Measurements from ENCODE around the gene CCDC88A.

Gene CCDC88A

GRCh38 chr2:55431982-55432627 lies 12.4 kb upstream of the CCDC88A start:
- H3K27me3 Mint-ChIP-seq = no peaks in the 10 kb centered on the region
- H3K27ac Mint-ChIP-seq = no peak overlapping the region
- DNase-seq = no peak
- no peaks in the 10 kb centered on the region for H3K36me3 Mint-ChIP-seq (ENCODE audit: low read depth)
- H3K9me3 Mint-ChIP-seq = no peaks in the 10 kb centered on the region
- H3K4me1 Mint-ChIP-seq (ENCODE audit: low read depth) = peaks cover 6% of the 10 kb centered on the region
- no peak overlapping the region for H3K4me3 Mint-ChIP-seq

- H3K4me1 Mint-ChIP-seq (ENCODE audit: low read depth) = peaks cover 6% of the 10 kb centered on the region
- H3K27ac Mint-ChIP-seq = no peak overlapping the region
- H3K36me3 Mint-ChIP-seq (ENCODE audit: low read depth) = no peaks in the 10 kb centered on the region
- H3K9me3 Mint-ChIP-seq = no peaks in the 10 kb centered on the region
- H3K27me3 Mint-ChIP-seq = peaks cover 7% of the 10 kb centered on the region
- H3K4me3 Mint-ChIP-seq = no peak overlapping the region
- DNase-seq = no peak
Observed at GRCh38 chr2:55430211-55430975, 10.7 kb upstream of the CCDC88A start.

GRCh38 chr2:55428258-55428657 lies 8.6 kb upstream of the CCDC88A start:
- Mint-ChIP-seq H3K27me3 (peaks cover 14% of the 10 kb centered on the region), H3K9me3 (no peaks in the 10 kb centered on the region), H3K4me3 (no peak overlapping the region), H3K4me1 (ENCODE audit: low read depth) (peaks cover 7% of the 10 kb centered on the region), H3K36me3 (ENCODE audit: low read depth) (no peaks in the 10 kb centered on the region), H3K27ac (no peak overlapping the region)
- no peak for DNase-seq

- no peak for DNase-seq
- H3K27ac Mint-ChIP-seq = no peak overlapping the region
- H3K27me3 Mint-ChIP-seq = peaks cover 14% of the 10 kb centered on the region
- no peak overlapping the region for H3K4me3 Mint-ChIP-seq
- peaks cover 8% of the 10 kb centered on the region for H3K4me1 Mint-ChIP-seq (ENCODE audit: low read depth)
- no peaks in the 10 kb centered on the region for H3K36me3 Mint-ChIP-seq (ENCODE audit: low read depth)
- no peaks in the 10 kb centered on the region for H3K9me3 Mint-ChIP-seq
Observed at GRCh38 chr2:55425431-55425831, 5.8 kb upstream of the CCDC88A start.

GRCh38 chr2:55422876-55423665 lies 3.4 kb upstream of the CCDC88A start:
- Mint-ChIP-seq H3K27me3 (peaks cover 25% of the 10 kb centered on the region), H3K36me3 (ENCODE audit: low read depth) (no peaks in the 10 kb centered on the region), H3K4me3 (no peak overlapping the region), H3K9me3 (no peaks in the 10 kb centered on the region), H3K4me1 (ENCODE audit: low read depth) (peaks cover 26% of the 10 kb centered on the region), H3K27ac (no peak overlapping the region)
- no peak for DNase-seq

- Mint-ChIP-seq H3K9me3 (no peaks in the 10 kb centered on the region), H3K36me3 (ENCODE audit: low read depth) (no peaks in the 10 kb centered on the region), H3K27ac (no peak overlapping the region), H3K4me1 (ENCODE audit: low read depth) (peaks cover 32% of the 10 kb centered on the region), H3K4me3 (peak overlapping the region; percentile 79), H3K27me3 (peaks cover 25% of the 10 kb centered on the region)
- no peak for DNase-seq
Observed at GRCh38 chr2:55421326-55421725, 1.7 kb upstream of the CCDC88A start.

- peak overlapping the region; percentile 79 for H3K4me3 Mint-ChIP-seq
- no peaks in the 10 kb centered on the region for H3K36me3 Mint-ChIP-seq (ENCODE audit: low read depth)
- DNase-seq = no peak
- H3K27ac Mint-ChIP-seq = no peak overlapping the region
- H3K9me3 Mint-ChIP-seq = no peaks in the 10 kb centered on the region
- peaks cover 36% of the 10 kb centered on the region for H3K4me1 Mint-ChIP-seq (ENCODE audit: low read depth)
- H3K27me3 Mint-ChIP-seq = peaks cover 22% of the 10 kb centered on the region
Observed at GRCh38 chr2:55420871-55421270, 1.2 kb upstream of the CCDC88A start.

- H3K4me3 Mint-ChIP-seq = peak overlapping the region; percentile 79
- DNase-seq = no peak
- H3K36me3 Mint-ChIP-seq (ENCODE audit: low read depth) = no peaks in the 10 kb centered on the region
- H3K27ac Mint-ChIP-seq = no peak overlapping the region
- H3K9me3 Mint-ChIP-seq = no peaks in the 10 kb centered on the region
- H3K27me3 Mint-ChIP-seq = peaks cover 19% of the 10 kb centered on the region
- peaks cover 36% of the 10 kb centered on the region for H3K4me1 Mint-ChIP-seq (ENCODE audit: low read depth)
Observed at GRCh38 chr2:55420439-55420725, 726 bp upstream of the CCDC88A start.

GRCh38 chr2:55419233-55419678 lies 400 bp downstream of the CCDC88A start:
- H3K27me3 Mint-ChIP-seq = peaks cover 15% of the 10 kb centered on the region
- H3K27ac Mint-ChIP-seq = peak overlapping the region; percentile 79
- H3K4me3 Mint-ChIP-seq = peak overlapping the region; percentile 79

GRCh38 chr2:55418512-55419232 lies 984 bp downstream of the CCDC88A start:
- H3K27me3 Mint-ChIP-seq = peaks cover 12% of the 10 kb centered on the region
- H3K4me3 Mint-ChIP-seq = peak overlapping the region; percentile 79
- H3K36me3 Mint-ChIP-seq (ENCODE audit: low read depth) = no peaks in the 10 kb centered on the region
- H3K27ac Mint-ChIP-seq = peak overlapping the region; percentile 79
- no peaks in the 10 kb centered on the region for H3K9me3 Mint-ChIP-seq
- H3K4me1 Mint-ChIP-seq (ENCODE audit: low read depth) = peaks cover 35% of the 10 kb centered on the region
- no peak for DNase-seq

More at GRCh38 chr2:55419233-55419678, 400 bp downstream of the CCDC88A start:
- Mint-ChIP-seq H3K4me1 (ENCODE audit: low read depth) (peaks cover 35% of the 10 kb centered on the region), H3K36me3 (ENCODE audit: low read depth) (no peaks in the 10 kb centered on the region), H3K9me3 (no peaks in the 10 kb centered on the region)
- DNase-seq = no peak

- H3K27me3 Mint-ChIP-seq = peaks cover 11% of the 10 kb centered on the region
- peaks cover 35% of the 10 kb centered on the region for H3K4me1 Mint-ChIP-seq (ENCODE audit: low read depth)
- H3K9me3 Mint-ChIP-seq = no peaks in the 10 kb centered on the region
- no peaks in the 10 kb centered on the region for H3K36me3 Mint-ChIP-seq (ENCODE audit: low read depth)
- no peak for DNase-seq
- H3K27ac Mint-ChIP-seq = no peak overlapping the region
- H3K4me3 Mint-ChIP-seq = no peak overlapping the region
Observed at GRCh38 chr2:55418072-55418471, 1.6 kb downstream of the CCDC88A start.

- no peak overlapping the region for H3K4me3 Mint-ChIP-seq
- peaks cover 11% of the 10 kb centered on the region for H3K27me3 Mint-ChIP-seq
- H3K9me3 Mint-ChIP-seq = no peaks in the 10 kb centered on the region
- H3K27ac Mint-ChIP-seq = no peak overlapping the region
- DNase-seq = no peak
- peaks cover 35% of the 10 kb centered on the region for H3K4me1 Mint-ChIP-seq (ENCODE audit: low read depth)
- H3K36me3 Mint-ChIP-seq (ENCODE audit: low read depth) = no peaks in the 10 kb centered on the region
Observed at GRCh38 chr2:55416786-55417568, 2.7 kb downstream of the CCDC88A start.

GRCh38 chr2:55415300-55415699 lies 4.4 kb downstream of the CCDC88A start:
- DNase-seq = no peak
- Mint-ChIP-seq H3K36me3 (ENCODE audit: low read depth) (no peaks in the 10 kb centered on the region), H3K4me3 (no peak overlapping the region)

More at GRCh38 chr2:55415300-55415699, 4.4 kb downstream of the CCDC88A start:
- H3K27ac Mint-ChIP-seq = no peak overlapping the region
- H3K4me1 Mint-ChIP-seq (ENCODE audit: low read depth) = peaks cover 27% of the 10 kb centered on the region
- H3K27me3 Mint-ChIP-seq = peaks cover 11% of the 10 kb centered on the region
- no peaks in the 10 kb centered on the region for H3K9me3 Mint-ChIP-seq
